Kidney epithelial cell (primary cell): Measurements from ENCODE around the gene CD8B. TPM values are rescaled to one million over a fixed set of nuclear protein-coding genes. Genes with fewer than 3 reads are reported as not detected.
A peak's percentile ranks its signal among the peaks of the same experiment; 100 is the strongest.
"Not testable (repeated sequence)": the region's sequence is repeated elsewhere in the genome, so short reads cannot be mapped to it uniquely, and the experiment has no call there.

ENCODE experiments used
- DNase-seq: peaks from one replicate; pipeline ENCODE4 v3.0.0-alpha.2; 2010; ENCODE audit warnings: low read depth
- H3K27me3 ChIP-seq: 2 replicates; pipeline ENCODE4 v1.6.0; 2011; ENCODE audit warnings: low read length; ENCODE audit not compliant: control insufficient read depth, insufficient read depth
- H3K36me3 ChIP-seq: 2 replicates; pipeline ENCODE4 v1.5.1; 2011; ENCODE audit warnings: low read length; ENCODE audit not compliant: control insufficient read depth, insufficient read depth
- H3K4me3 ChIP-seq: 2 replicates; pipeline ENCODE4 v1.5.1; 2011; ENCODE audit warnings: low read depth, mild to moderate bottlenecking, control low read depth, low read length
- CTCF ChIP-seq: IDR thresholded peaks from 2 replicates; pipeline ENCODE4 v1.5.1; 2011; ENCODE audit warnings: mild to moderate bottlenecking, moderate library complexity, low read length, control low read depth, inconsistent platforms; ENCODE audit not compliant: insufficient read depth, poor library complexity, severe bottlenecking
- total RNA-seq: library from RNA; depleted of rRNA; stranded (reverse); fragments of >200 nt; gene quantifications from 2 replicates; pipeline ENCODE4 v1.2.3, GENCODE V29; 2015

Gene CD8B
- total RNA-seq, 1 donor from 2014 or later, result 2.0 TPM

- DNase-seq, H3K27me3 ChIP-seq, H3K36me3 ChIP-seq, H3K4me3 ChIP-seq: not testable (repeated sequence)
Observed at GRCh38 chr2:86851581-86851980, 10.1 kb downstream of the CD8B start.

DNA sequence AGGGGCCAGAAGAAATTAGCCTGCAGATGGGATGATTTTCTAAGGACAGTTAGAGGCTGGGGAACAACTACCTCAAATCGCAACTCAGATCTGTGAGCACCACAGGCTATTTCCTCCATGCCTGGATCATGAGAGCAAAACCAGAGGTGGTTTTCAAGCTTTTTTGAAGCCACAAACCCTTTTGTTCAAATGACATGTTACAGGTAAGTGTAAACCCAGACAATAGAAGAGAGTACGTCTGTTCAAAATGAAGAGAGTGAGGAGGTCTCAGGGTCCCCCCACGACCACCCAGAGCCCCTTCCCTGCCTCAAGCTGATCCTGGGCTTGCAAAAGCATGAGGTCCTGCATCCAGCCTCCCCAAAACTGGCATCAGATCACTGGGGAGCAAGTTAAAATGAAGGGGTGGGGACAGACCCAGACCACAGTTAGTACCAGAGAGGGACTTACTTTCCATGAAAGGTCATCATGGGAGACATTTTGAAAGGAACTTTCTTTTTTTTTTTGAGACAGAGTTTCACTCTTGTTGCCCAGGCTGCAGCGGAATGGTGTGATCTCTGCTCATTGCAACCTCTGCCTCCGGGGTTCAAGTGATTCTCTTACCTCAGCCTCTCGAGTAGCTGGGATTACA, 19.0 kb downstream of the CD8B start:
- H3K36me3 ChIP-seq, H3K4me3 ChIP-seq, DNase-seq, H3K27me3 ChIP-seq: not testable (repeated sequence)

DNA sequence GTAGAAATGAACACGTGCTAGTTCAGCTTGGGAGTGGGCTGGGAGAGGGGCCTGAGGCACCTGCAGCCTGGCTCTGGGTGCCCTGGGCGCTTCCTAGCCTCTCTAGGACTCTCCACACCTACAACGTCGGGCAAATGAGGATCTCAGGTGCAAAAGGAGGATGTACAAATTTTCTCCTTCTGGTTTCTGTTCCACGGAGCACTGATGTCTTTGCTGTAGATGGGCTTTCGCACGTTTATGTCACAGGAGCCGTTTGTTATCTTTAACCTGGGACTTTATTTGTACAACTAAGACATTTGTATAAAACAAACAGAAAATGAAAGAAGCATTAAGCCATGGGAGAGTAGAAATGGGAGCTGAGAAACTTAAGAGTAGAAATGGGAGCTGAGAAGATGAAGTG, 20.4 kb downstream of the CD8B start:
- DNase-seq, result not testable (repeated sequence)

DNA sequence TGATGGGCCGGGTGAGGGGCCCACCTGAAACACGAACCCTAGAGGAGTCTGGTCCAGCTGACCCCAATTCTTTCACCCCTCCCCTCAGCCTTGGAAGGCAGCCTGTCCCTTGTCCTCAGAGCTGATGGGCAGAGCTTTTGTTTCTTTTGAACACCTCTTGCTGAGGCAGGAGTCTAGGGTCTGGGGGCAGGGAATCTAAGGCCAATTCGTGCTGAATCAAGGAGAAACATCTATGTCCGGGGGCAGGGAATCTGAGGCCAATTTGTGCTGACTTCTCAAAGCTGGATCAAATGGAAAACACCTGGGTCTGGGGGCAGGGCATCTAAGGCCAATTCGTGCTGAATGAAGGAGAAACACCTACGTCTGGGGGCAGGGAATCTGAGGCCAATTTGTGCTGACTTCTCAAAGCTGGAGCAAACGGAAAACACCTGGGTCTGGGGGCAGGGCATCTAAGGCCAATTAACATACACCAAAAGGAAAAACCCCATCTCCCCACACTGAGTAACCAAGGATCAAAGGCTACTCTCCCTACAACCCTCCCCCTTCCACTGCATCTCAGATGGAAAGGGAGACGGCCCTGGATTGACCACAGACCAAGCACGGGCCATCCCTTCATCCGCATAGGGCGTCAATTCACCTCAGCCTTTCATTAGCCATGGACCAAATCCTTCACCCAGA, 21.7 kb downstream of the CD8B start:
- H3K36me3 ChIP-seq, DNase-seq, H3K27me3 ChIP-seq, H3K4me3 ChIP-seq: not testable (repeated sequence)

More for the DNA sequence above, 20.4 kb downstream of the CD8B start:
- not testable (repeated sequence) for H3K4me3 ChIP-seq, H3K36me3 ChIP-seq, H3K27me3 ChIP-seq

GRCh38 chr2:86839455-86839854, 22.2 kb downstream of the CD8B start:
- H3K36me3 ChIP-seq, H3K4me3 ChIP-seq, DNase-seq, H3K27me3 ChIP-seq: not testable (repeated sequence)

GRCh38 chr2:86837714-86838113, 24.0 kb downstream of the CD8B start:
- not testable (repeated sequence) for H3K27me3 ChIP-seq

DNA sequence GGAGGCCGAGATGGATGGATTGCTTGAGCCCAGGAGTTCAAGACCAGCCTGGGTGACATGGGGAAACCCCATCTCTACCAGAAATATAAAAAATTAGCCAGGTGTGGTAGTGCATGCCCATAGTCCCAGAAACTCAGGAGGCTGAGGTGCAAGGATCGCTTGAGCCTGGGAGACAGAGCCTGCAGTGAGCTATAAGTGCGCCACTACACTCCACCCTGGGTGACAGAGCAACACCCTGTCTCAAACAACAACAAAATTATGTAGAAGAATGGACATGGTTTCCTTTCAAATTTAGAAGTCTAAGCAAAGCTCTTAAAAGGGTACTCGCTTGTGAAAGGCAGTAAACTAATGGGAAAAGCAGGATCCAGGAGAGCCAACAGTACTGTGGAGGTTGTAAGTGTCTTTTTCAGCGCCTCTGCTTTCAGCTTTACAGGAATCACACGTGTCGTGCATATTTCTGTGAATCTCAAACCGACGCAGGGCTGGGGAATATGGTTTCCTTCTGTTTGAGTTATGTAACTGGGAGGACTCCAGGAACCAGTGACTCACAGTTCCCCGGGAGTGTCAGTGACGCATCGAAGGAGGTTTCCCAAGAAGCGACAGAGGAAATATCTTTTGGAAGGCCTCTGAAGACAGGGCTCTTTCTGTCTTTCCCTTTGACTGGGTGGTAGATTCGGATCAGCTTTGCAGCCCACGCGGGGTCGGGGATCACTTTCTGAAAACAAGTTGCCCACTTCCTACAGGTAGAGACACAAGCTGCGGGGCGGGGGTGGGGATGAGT, 24.6 kb downstream of the CD8B start:
- H3K4me3 ChIP-seq, H3K27me3 ChIP-seq, H3K36me3 ChIP-seq: not testable (repeated sequence)
- peak; percentile 10 for DNase-seq

More at GRCh38 chr2:86837714-86838113, 24.0 kb downstream of the CD8B start:
- DNase-seq, H3K4me3 ChIP-seq, H3K36me3 ChIP-seq: not testable (repeated sequence)

DNA sequence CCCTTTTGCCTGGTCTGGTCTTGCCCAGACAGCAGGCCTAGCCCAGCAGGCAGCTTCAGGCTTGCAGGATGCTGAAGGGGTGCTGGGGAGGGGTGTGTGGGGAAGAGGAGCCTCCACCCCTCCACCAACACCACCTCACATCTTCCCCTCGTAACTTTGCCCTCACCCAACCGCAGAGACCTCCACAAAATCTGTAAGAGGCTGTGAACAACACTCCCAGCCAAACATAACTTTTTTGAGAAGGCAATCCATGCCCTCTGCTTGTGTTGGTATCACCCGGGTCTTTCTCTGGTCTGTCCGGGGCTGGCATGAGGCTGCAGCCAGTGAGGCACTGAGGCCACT, 26.2 kb downstream of the CD8B start:
- H3K36me3 ChIP-seq, DNase-seq, H3K4me3 ChIP-seq, H3K27me3 ChIP-seq: not testable (repeated sequence)

DNA sequence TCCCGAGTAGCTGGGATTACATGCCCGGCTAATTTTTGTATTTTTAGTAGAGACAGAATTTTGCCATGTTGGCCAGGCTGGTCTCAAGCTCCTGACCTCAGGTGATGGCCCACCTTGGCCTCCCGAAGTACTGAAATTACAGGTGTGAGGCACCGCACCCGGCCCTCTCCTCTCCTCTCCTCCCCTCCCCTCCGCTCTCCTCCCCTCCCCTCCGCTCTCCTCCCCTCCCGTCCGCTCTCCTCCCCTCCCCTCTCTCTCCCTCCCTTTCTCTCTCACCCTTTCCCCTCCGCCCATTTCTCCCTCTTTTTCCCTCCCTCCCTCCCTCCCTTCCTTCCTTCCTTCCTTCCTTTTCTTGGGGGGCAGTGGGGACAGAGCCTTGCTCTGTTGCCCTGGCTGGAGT, 28.4 kb downstream of the CD8B start:
- peaks cover 3% of the 10 kb centered on the region for H3K27me3 ChIP-seq
- no peak for TF ChIP-seq CTCF
- no peak for DNase-seq
- H3K4me3 ChIP-seq, result no peak overlapping the region
- no peaks in the 10 kb centered on the region for H3K36me3 ChIP-seq
